Activated T-helper 1 cell treated with anti-CD3 and anti-CD28 coated beads, Interleukin-12 subunit alpha, Interleukin-12 subunit beta, Interleukin-2, Interleukin-4 antibody, amounts not matched to agents 30 ng/mL and 10 ng/mL and 1 ng/mL, durations not matched to agents 14 hours and 24 hours and 36 hours (primary cell): Measurements from ENCODE around the gene SHCBP1L. TPM values are rescaled to one million over a fixed set of nuclear protein-coding genes. Genes with fewer than 3 reads are reported as not detected.

ENCODE experiments used
- DNase-seq: peaks from one replicate; pipeline ENCODE4 v3.0.0; 2021; ENCODE audit warnings: low spot score
- H3K27ac Mint-ChIP-seq: one replicate; pipeline ENCODE4 v1.8.0; 2021; ENCODE audit warnings: mild to moderate bottlenecking, mixed read lengths
- H3K27me3 Mint-ChIP-seq: one replicate; pipeline ENCODE4 v1.8.0; 2022; ENCODE audit warnings: mild to moderate bottlenecking, moderate library complexity, mixed read lengths; ENCODE audit not compliant: insufficient read depth
- H3K36me3 Mint-ChIP-seq: one replicate; pipeline ENCODE4 v1.8.0; 2021; ENCODE audit warnings: low read depth, mixed read lengths
- H3K4me1 Mint-ChIP-seq: one replicate; pipeline ENCODE4 v1.8.0; 2021; ENCODE audit warnings: low read depth, mixed read lengths
- H3K4me3 Mint-ChIP-seq: one replicate; pipeline ENCODE4 v1.8.0; 2021; ENCODE audit warnings: mild to moderate bottlenecking, moderate library complexity, mixed read lengths
- H3K9me3 Mint-ChIP-seq: one replicate; pipeline ENCODE4 v1.8.0; 2021; ENCODE audit warnings: mixed read lengths
- intact Hi-C: fragments of 100-400 bp; cut with micrococcal nuclease; formaldehyde crosslinking; loops from one replicate; pipeline ENCODE4 v1.15.1; 2024
- total RNA-seq: library from RNA; stranded (reverse); gene quantifications from 2 replicates; pipeline ENCODE4 v1.2.3, GENCODE V29; 2022

Gene SHCBP1L
- total RNA-seq, 1 donor from 2014 or later = not detected

GRCh38 chr1:182977480-182977879, 24.5 kb upstream of the SHCBP1L start:
- Mint-ChIP-seq H3K4me1 (no peaks in the 10 kb centered on the region), H3K36me3 (no peaks in the 10 kb centered on the region), H3K4me3 (no peak overlapping the region), H3K27ac (no peak overlapping the region), H3K27me3 (peaks cover 11% of the 10 kb centered on the region), H3K9me3 (no peaks in the 10 kb centered on the region)
- intact Hi-C loops = no loop called here
- DNase-seq = no peak

- H3K36me3 Mint-ChIP-seq = no peaks in the 10 kb centered on the region
- no peaks in the 10 kb centered on the region for H3K9me3 Mint-ChIP-seq
- H3K27ac Mint-ChIP-seq = no peak overlapping the region
- H3K4me3 Mint-ChIP-seq = no peak overlapping the region
- H3K4me1 Mint-ChIP-seq = no peaks in the 10 kb centered on the region
- peaks cover 15% of the 10 kb centered on the region for H3K27me3 Mint-ChIP-seq
- no peak for DNase-seq
- intact Hi-C loops = no loop called here
Measured at GRCh38 chr1:182974506-182975191, 21.7 kb upstream of the SHCBP1L start.

- Mint-ChIP-seq H3K4me3 (no peak overlapping the region), H3K27me3 (peaks cover 19% of the 10 kb centered on the region), H3K27ac (no peak overlapping the region), H3K36me3 (no peaks in the 10 kb centered on the region), H3K4me1 (no peaks in the 10 kb centered on the region), H3K9me3 (no peaks in the 10 kb centered on the region)
- no peak for DNase-seq
- intact Hi-C loops = no loop called here
Measured at GRCh38 chr1:182972829-182973228, 19.9 kb upstream of the SHCBP1L start.

GRCh38 chr1:182972231-182972630, 19.3 kb upstream of the SHCBP1L start:
- DNase-seq = no peak
- intact Hi-C loops = no loop called here
- H3K4me1 Mint-ChIP-seq = no peaks in the 10 kb centered on the region
- H3K4me3 Mint-ChIP-seq = no peak overlapping the region
- H3K9me3 Mint-ChIP-seq = no peaks in the 10 kb centered on the region
- no peaks in the 10 kb centered on the region for H3K36me3 Mint-ChIP-seq
- H3K27me3 Mint-ChIP-seq = peaks cover 19% of the 10 kb centered on the region
- no peak overlapping the region for H3K27ac Mint-ChIP-seq

- DNase-seq = no peak
- intact Hi-C loops = no loop called here
- Mint-ChIP-seq H3K4me1 (no peaks in the 10 kb centered on the region), H3K27ac (no peak overlapping the region), H3K27me3 (peaks cover 19% of the 10 kb centered on the region), H3K36me3 (no peaks in the 10 kb centered on the region), H3K4me3 (no peak overlapping the region), H3K9me3 (no peaks in the 10 kb centered on the region)
Measured at GRCh38 chr1:182971219-182971618, 18.3 kb upstream of the SHCBP1L start.

GRCh38 chr1:182968836-182969734, 16.1 kb upstream of the SHCBP1L start:
- no peaks in the 10 kb centered on the region for H3K9me3 Mint-ChIP-seq
- no peak overlapping the region for H3K4me3 Mint-ChIP-seq
- DNase-seq = no peak
- no peaks in the 10 kb centered on the region for H3K36me3 Mint-ChIP-seq
- no peak overlapping the region for H3K27ac Mint-ChIP-seq
- intact Hi-C loops = loop anchor here (10.0 kb wide), 1 partner anchor 576 kb away; no protein-coding TSS in a partner anchor
- no peaks in the 10 kb centered on the region for H3K4me1 Mint-ChIP-seq
- peaks cover 18% of the 10 kb centered on the region for H3K27me3 Mint-ChIP-seq

- no peaks in the 10 kb centered on the region for H3K36me3 Mint-ChIP-seq
- DNase-seq = no peak
- H3K4me3 Mint-ChIP-seq = no peak overlapping the region
- H3K4me1 Mint-ChIP-seq = no peaks in the 10 kb centered on the region
- H3K27me3 Mint-ChIP-seq = peaks cover 18% of the 10 kb centered on the region
- no peaks in the 10 kb centered on the region for H3K9me3 Mint-ChIP-seq
- no peak overlapping the region for H3K27ac Mint-ChIP-seq
- intact Hi-C loops = loop anchor here (10.0 kb wide), 1 partner anchor 577 kb away; no protein-coding TSS in a partner anchor
Measured at GRCh38 chr1:182968151-182968741, 15.3 kb upstream of the SHCBP1L start.

- no peaks in the 10 kb centered on the region for H3K9me3 Mint-ChIP-seq
- intact Hi-C loops = loop anchor here (10.0 kb wide), 1 partner anchor 579 kb away; no protein-coding TSS in a partner anchor
- no peak for DNase-seq
- peaks cover 14% of the 10 kb centered on the region for H3K27me3 Mint-ChIP-seq
- H3K4me3 Mint-ChIP-seq = no peak overlapping the region
- peaks cover 6% of the 10 kb centered on the region for H3K4me1 Mint-ChIP-seq
- H3K36me3 Mint-ChIP-seq = no peaks in the 10 kb centered on the region
- no peak overlapping the region for H3K27ac Mint-ChIP-seq
Measured at GRCh38 chr1:182965861-182966260, 12.9 kb upstream of the SHCBP1L start.

GRCh38 chr1:182965096-182965495, 12.1 kb upstream of the SHCBP1L start:
- Mint-ChIP-seq H3K4me3 (no peak overlapping the region), H3K9me3 (no peaks in the 10 kb centered on the region), H3K27me3 (peaks cover 11% of the 10 kb centered on the region), H3K4me1 (peaks cover 6% of the 10 kb centered on the region), H3K36me3 (no peaks in the 10 kb centered on the region), H3K27ac (no peak overlapping the region)
- intact Hi-C loops = loop anchor here (10.0 kb wide), 1 partner anchor 580 kb away; no protein-coding TSS in a partner anchor
- DNase-seq = no peak

- H3K27ac Mint-ChIP-seq = no peak overlapping the region
- H3K4me3 Mint-ChIP-seq = no peak overlapping the region
- DNase-seq = peak; percentile 6
- intact Hi-C loops = loop anchor here (1.0 to 10.0 kb wide), 4 partner anchors 62 to 582 kb away; no protein-coding TSS in a partner anchor
- no peaks in the 10 kb centered on the region for H3K36me3 Mint-ChIP-seq
- no peaks in the 10 kb centered on the region for H3K9me3 Mint-ChIP-seq
- peaks cover 6% of the 10 kb centered on the region for H3K4me1 Mint-ChIP-seq
- H3K27me3 Mint-ChIP-seq = peaks cover 7% of the 10 kb centered on the region
Measured at GRCh38 chr1:182962554-182963115, 9.7 kb upstream of the SHCBP1L start.

- H3K27me3 Mint-ChIP-seq = peaks cover 5% of the 10 kb centered on the region
- H3K27ac Mint-ChIP-seq = no peak overlapping the region
- H3K9me3 Mint-ChIP-seq = no peaks in the 10 kb centered on the region
- no peaks in the 10 kb centered on the region for H3K36me3 Mint-ChIP-seq
- intact Hi-C loops = loop anchor here (10.0 kb wide), 1 partner anchor 585 kb away; no protein-coding TSS in a partner anchor
- DNase-seq = no peak
- no peak overlapping the region for H3K4me3 Mint-ChIP-seq
- peaks cover 6% of the 10 kb centered on the region for H3K4me1 Mint-ChIP-seq
Measured at GRCh38 chr1:182960046-182960445, 7.1 kb upstream of the SHCBP1L start.

GRCh38 chr1:182957902-182958395, 5.0 kb upstream of the SHCBP1L start:
- intact Hi-C loops = no loop called here
- no peak for DNase-seq
- no peak overlapping the region for H3K4me3 Mint-ChIP-seq
- no peaks in the 10 kb centered on the region for H3K9me3 Mint-ChIP-seq
- H3K36me3 Mint-ChIP-seq = no peaks in the 10 kb centered on the region
- H3K4me1 Mint-ChIP-seq = peaks cover 6% of the 10 kb centered on the region
- no peak overlapping the region for H3K27ac Mint-ChIP-seq
- H3K27me3 Mint-ChIP-seq = peaks cover 7% of the 10 kb centered on the region
